NCI-H146 (cell line): ENCODE results near the gene SNAPC4.

Source experiments
- DNase-seq: peaks from one replicate; lab custom pipeline; 2025; lab: John Stamatoyannopoulos, UW

Gene SNAPC4

GRCh38 chr9:136400038-136400834 is at the start of gene SNAPC4:
TSS of gene SNAPC4 (minus strand) at chr9:136400170. CDS start at chr9:136398428, 1,742 bp downstream.
- peak; percentile 84 for DNase-seq

GRCh38 chr9:136448655-136449054 is 48.7 kb upstream of the SNAPC4 start:
- DNase-seq: no peak

- DNase-seq: no peak
Measured at GRCh38 chr9:136447173-136447778, 47.3 kb upstream of the SNAPC4 start.

- DNase-seq: no peak
Measured at GRCh38 chr9:136445799-136446198, 45.8 kb upstream of the SNAPC4 start.

- no peak for DNase-seq
Measured at GRCh38 chr9:136444102-136444501, 44.1 kb upstream of the SNAPC4 start.

GRCh38 chr9:136443687-136444086 is 43.7 kb upstream of the SNAPC4 start:
- DNase-seq: no peak

- no peak for DNase-seq
Measured at GRCh38 chr9:136443087-136443486, 43.1 kb upstream of the SNAPC4 start.

- no peak for DNase-seq
Measured at GRCh38 chr9:136442265-136442664, 42.3 kb upstream of the SNAPC4 start.

- no peak for DNase-seq
Measured at GRCh38 chr9:136441681-136442245, 41.8 kb upstream of the SNAPC4 start.

- no peak for DNase-seq
Measured at GRCh38 chr9:136441191-136441680, 41.3 kb upstream of the SNAPC4 start.

GRCh38 chr9:136439481-136440408 is 39.8 kb upstream of the SNAPC4 start, which contains the start of gene INPP5E:
TSS of gene INPP5E (minus strand) at chr9:136439845. CDS start at chr9:136439419, 426 bp downstream.
- peak; percentile 62 for DNase-seq

- peak; percentile 12 for DNase-seq
Measured at GRCh38 chr9:136438548-136439480, 38.8 kb upstream of the SNAPC4 start.

GRCh38 chr9:136437839-136438547 is 38.0 kb upstream of the SNAPC4 start:
- DNase-seq: no peak

- DNase-seq: no peak
Measured at GRCh38 chr9:136437430-136437829, 37.5 kb upstream of the SNAPC4 start.

GRCh38 chr9:136436055-136436634 is 36.2 kb upstream of the SNAPC4 start:
- DNase-seq: no peak

GRCh38 chr9:136434580-136435169 is 34.7 kb upstream of the SNAPC4 start:
- DNase-seq: no peak

GRCh38 chr9:136433849-136434579 is 34.0 kb upstream of the SNAPC4 start:
- no peak for DNase-seq

- DNase-seq: no peak
Measured at GRCh38 chr9:136433043-136433715, 33.2 kb upstream of the SNAPC4 start.
